Hepatocyte (in vitro differentiated cells): ENCODE measurements around the gene MINDY4. TPM values are rescaled to one million over a fixed set of nuclear protein-coding genes. Genes with fewer than 3 reads are reported as not detected.

Source experiments
- DNase-seq: peaks from one replicate; pipeline ENCODE4 v3.0.0-alpha.2; 2016; ENCODE audit warnings: low spot score
- H2AFZ ChIP-seq: fragments of 200-600 bp; sonication (generic); 2 replicates; pipeline ENCODE4 v1.6.0; 2016; ENCODE audit warnings: antibody characterized with exemption, mild to moderate bottlenecking
- H3K27ac ChIP-seq: fragments of 200-600 bp; sonication (generic); 2 replicates; pipeline ENCODE4 v1.5.1; 2016; ENCODE audit warnings: mild to moderate bottlenecking
- H3K27me3 ChIP-seq: fragments of 200-600 bp; sonication (generic); 2 replicates; pipeline ENCODE4 v1.6.1; 2016
- H3K36me3 ChIP-seq: fragments of 200-600 bp; sonication (generic); replicated peaks from 2 replicates; pipeline ENCODE4 v1.5.1; 2016; ENCODE audit warnings: low read depth; ENCODE audit not compliant: insufficient read depth
- H3K4me1 ChIP-seq: fragments of 200-600 bp; sonication (generic); 2 replicates; pipeline ENCODE4 v1.5.1; 2016; ENCODE audit warnings: mild to moderate bottlenecking, moderate library complexity; ENCODE audit not compliant: insufficient read depth
- H3K4me2 ChIP-seq: fragments of 200-600 bp; sonication (generic); 2 replicates; pipeline ENCODE4 v1.6.0; 2016
- H3K4me3 ChIP-seq: fragments of 200-600 bp; sonication (generic); 2 replicates; pipeline ENCODE4 v1.5.1; 2016; ENCODE audit warnings: mild to moderate bottlenecking
- H3K79me2 ChIP-seq: fragments of 200-600 bp; sonication (generic); 2 replicates; pipeline ENCODE4 v1.6.0; 2017; ENCODE audit warnings: mild to moderate bottlenecking
- H3K9me2 ChIP-seq: fragments of 200-600 bp; sonication (generic); replicated peaks from 2 replicates; pipeline ENCODE4 v1.6.0; 2017; ENCODE audit warnings: mild to moderate bottlenecking; ENCODE audit not compliant: insufficient read depth
- H3K9me3 ChIP-seq: fragments of 200-600 bp; sonication (generic); 2 replicates; pipeline ENCODE4 v1.5.1; 2016; ENCODE audit warnings: low read depth, mild to moderate bottlenecking
- H4K20me1 ChIP-seq: fragments of 200-600 bp; sonication (generic); 2 replicates; pipeline ENCODE4 v1.6.0; 2016; ENCODE audit warnings: mild to moderate bottlenecking; ENCODE audit not compliant: insufficient read depth, poor library complexity, severe bottlenecking
- CTCF ChIP-seq: fragments of 200-600 bp; sonication (generic); IDR thresholded peaks from 2 replicates; pipeline ENCODE4 v1.5.1; 2016; ENCODE audit warnings: antibody characterized with exemption, mild to moderate bottlenecking; ENCODE audit not compliant: poor library complexity
- EZH2 ChIP-seq: fragments of 200-600 bp; sonication (generic); IDR thresholded peaks from 2 replicates; pipeline ENCODE4 v1.6.1; 2016; ENCODE audit warnings: antibody characterized with exemption, mild to moderate bottlenecking, borderline replicate concordance
- EZH2phosphoT487 ChIP-seq: fragments of 200-600 bp; sonication (generic); IDR thresholded peaks from one replicate; pipeline ENCODE4 v1.6.1; 2018; ENCODE audit warnings: antibody characterized with exemption, mild to moderate bottlenecking, low read depth, moderate library complexity; ENCODE audit not compliant: unreplicated experiment, severe bottlenecking
- WGBS: methylation state at CpG from one replicate; pipeline ENCODE4 v1.1.6; 2016; ENCODE audit warnings: low lambda C conversion rate; ENCODE audit errors: missing lambda C conversion rate; 5-methylcytosine and 5-hydroxymethylcytosine counted together
- polyA plus RNA-seq: library from polyadenylated mRNA; unstranded; fragments of >200 nt; fragmentation: Nextera tagmentation; extraction: Ambion mirVana; gene quantifications from 2 replicates; pipeline ENCODE4 v1.2.1, GENCODE V29; 2016
- total RNA-seq: library from RNA; depleted of rRNA; stranded (reverse); fragments of >200 nt; gene quantifications from 2 replicates; pipeline ENCODE4 v1.2.3, GENCODE V29; 2014

Gene MINDY4
- total and polyA plus RNA-seq, 2 experiments from 2014 or later: 4.4 to 6.3 TPM

GRCh38 chr7:30888747-30889146 is 117.5 kb downstream of the MINDY4 start:
- Histone ChIP-seq H3K79me2 (no peaks in the 10 kb centered on the region), H3K27me3 (no peaks in the 10 kb centered on the region), H3K9me3 (no peaks in the 10 kb centered on the region), H3K27ac (no peak overlapping the region), H3K4me2 (no peak overlapping the region), H3K4me3 (no peak overlapping the region), H2AFZ (no peak overlapping the region), H3K4me1 (peaks cover 9% of the 10 kb centered on the region), H3K9me2 (no peaks in the 10 kb centered on the region), H4K20me1 (no peaks in the 10 kb centered on the region), H3K36me3 (no peaks in the 10 kb centered on the region)
- no peak for TF ChIP-seq EZH2
- no peak for TF ChIP-seq CTCF
- no peak for TF ChIP-seq EZH2phosphoT487
- WGBS: 50% methylated on average over 3 of the region's 3 CpGs
- DNase-seq: peak; percentile 55

- DNase-seq: no peak
- Histone ChIP-seq H3K27ac (no peak overlapping the region), H3K9me2 (no peaks in the 10 kb centered on the region), H3K79me2 (no peaks in the 10 kb centered on the region), H2AFZ (no peak overlapping the region), H3K4me2 (no peak overlapping the region), H3K4me3 (no peak overlapping the region), H3K36me3 (no peaks in the 10 kb centered on the region), H3K9me3 (no peaks in the 10 kb centered on the region), H4K20me1 (no peaks in the 10 kb centered on the region), H3K27me3 (no peaks in the 10 kb centered on the region), H3K4me1 (peaks cover 11% of the 10 kb centered on the region)
- TF ChIP-seq CTCF (no peak), EZH2phosphoT487 (no peak), EZH2 (no peak)
- WGBS: 96% methylated on average over 7 of the region's 7 CpGs
These were observed 119.0 kb downstream of the MINDY4 start for GRCh38 chr7:30890226-30890625.

GRCh38 chr7:30893357-30893756 is 122.1 kb downstream of the MINDY4 start:
- WGBS: 36% methylated on average over 6 of the region's 6 CpGs
- H2AFZ ChIP-seq: no peak overlapping the region
- H3K27me3 ChIP-seq: no peaks in the 10 kb centered on the region
- TF ChIP-seq EZH2phosphoT487 (no peak), CTCF (no peak), EZH2 (no peak)
- H3K36me3 ChIP-seq: no peaks in the 10 kb centered on the region
- no peak for DNase-seq
- peak overlapping the region; percentile 33 for H3K27ac ChIP-seq
- no peaks in the 10 kb centered on the region for H3K79me2 ChIP-seq
- no peak overlapping the region for H3K4me3 ChIP-seq
- H3K9me3 ChIP-seq: no peaks in the 10 kb centered on the region
- no peak overlapping the region for H3K4me2 ChIP-seq
- peaks cover 35% of the 10 kb centered on the region for H3K4me1 ChIP-seq
- H3K9me2 ChIP-seq: no peaks in the 10 kb centered on the region
- no peaks in the 10 kb centered on the region for H4K20me1 ChIP-seq

GRCh38 chr7:30894009-30894408 is 122.8 kb downstream of the MINDY4 start:
- Histone ChIP-seq H3K27me3 (no peaks in the 10 kb centered on the region), H3K27ac (peak overlapping the region; percentile 33), H3K9me2 (no peaks in the 10 kb centered on the region), H3K4me2 (no peak overlapping the region), H3K9me3 (no peaks in the 10 kb centered on the region), H3K4me3 (no peak overlapping the region), H3K36me3 (no peaks in the 10 kb centered on the region), H4K20me1 (no peaks in the 10 kb centered on the region), H3K4me1 (peaks cover 35% of the 10 kb centered on the region), H2AFZ (no peak overlapping the region), H3K79me2 (no peaks in the 10 kb centered on the region)
- DNase-seq: no peak
- TF ChIP-seq EZH2 (no peak), EZH2phosphoT487 (no peak), CTCF (no peak)
- WGBS: 64% methylated on average over 1 of the region's 1 CpG
